Measurements from ENCODE around the gene TRAF6.

- no peak for TF ChIP-seq POLR2A (IDR thresholded peaks at IDR 0.05; ENCODE audit: borderline replicate concordance, extremely low read depth, insufficient read depth, insufficient read length)
- TF ChIP-seq, protein P1, sequence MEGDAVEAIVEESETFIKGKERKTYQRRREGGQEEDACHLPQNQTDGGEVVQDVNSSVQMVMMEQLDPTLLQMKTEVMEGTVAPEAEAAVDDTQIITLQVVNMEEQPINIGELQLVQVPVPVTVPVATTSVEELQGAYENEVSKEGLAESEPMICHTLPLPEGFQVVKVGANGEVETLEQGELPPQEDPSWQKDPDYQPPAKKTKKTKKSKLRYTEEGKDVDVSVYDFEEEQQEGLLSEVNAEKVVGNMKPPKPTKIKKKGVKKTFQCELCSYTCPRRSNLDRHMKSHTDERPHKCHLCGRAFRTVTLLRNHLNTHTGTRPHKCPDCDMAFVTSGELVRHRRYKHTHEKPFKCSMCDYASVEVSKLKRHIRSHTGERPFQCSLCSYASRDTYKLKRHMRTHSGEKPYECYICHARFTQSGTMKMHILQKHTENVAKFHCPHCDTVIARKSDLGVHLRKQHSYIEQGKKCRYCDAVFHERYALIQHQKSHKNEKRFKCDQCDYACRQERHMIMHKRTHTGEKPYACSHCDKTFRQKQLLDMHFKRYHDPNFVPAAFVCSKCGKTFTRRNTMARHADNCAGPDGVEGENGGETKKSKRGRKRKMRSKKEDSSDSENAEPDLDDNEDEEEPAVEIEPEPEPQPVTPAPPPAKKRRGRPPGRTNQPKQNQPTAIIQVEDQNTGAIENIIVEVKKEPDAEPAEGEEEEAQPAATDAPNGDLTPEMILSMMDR (IDR thresholded peaks at IDR 0.05 in 2 of 3, conservative IDR thresholded peaks at IDR 0.05 in 1 of 3; ENCODE audit: borderline replicate concordance in 1 of 3, insufficient read depth in 1 of 3, low read depth in 2 of 3, low read length in 2 of 3): no peak
- no peak for TF ChIP-seq RAD21 (IDR thresholded peaks at IDR 0.05; ENCODE audit: low read depth)
- no peak for TF ChIP-seq SRF (IDR thresholded peaks at IDR 0.05; ENCODE audit: low read depth)
- no peak for TF ChIP-seq EZH2 (IDR thresholded peaks at IDR 0.05)
- no peak for TF ChIP-seq POLR2AphosphoS5 (IDR thresholded peaks at IDR 0.05; ENCODE audit: low read depth, low read length)
- TF ChIP-seq ZFX (IDR thresholded peaks at IDR 0.05): no peak
- no peak for TF ChIP-seq FOSL1 (IDR thresholded peaks at IDR 0.05; ENCODE audit: low read depth)
- TF ChIP-seq SIN3A (IDR thresholded peaks at IDR 0.05; ENCODE audit: low read depth): no peak
Measured at GRCh38 chr11:36464720-36465119, 45.4 kb downstream of the TRAF6 start.

Data from HCT116 (cell line).